Mononuclear cell (primary cell): ENCODE measurements around the gene COL13A1. TPM values are rescaled to one million over a fixed set of nuclear protein-coding genes. Genes with fewer than 3 reads are reported as not detected.

ENCODE experiments used
- H3K27me3 ChIP-seq: 2 replicates; pipeline ENCODE4 v1.6.0; 2011; ENCODE audit warnings: low read length, control low read depth; ENCODE audit not compliant: insufficient read depth
- H3K4me1 ChIP-seq: 2 replicates; pipeline ENCODE4 v1.5.1; 2011; ENCODE audit warnings: mild to moderate bottlenecking, low read length, control low read depth; ENCODE audit not compliant: insufficient read depth
- H3K4me3 ChIP-seq: 2 replicates; pipeline ENCODE4 v1.5.1; 2011; ENCODE audit warnings: mild to moderate bottlenecking, low read length, moderate library complexity
- H3K9me3 ChIP-seq: 2 replicates; pipeline ENCODE4 v1.5.1; 2011; ENCODE audit warnings: low read depth, mild to moderate bottlenecking, control low read depth, low read length
- total RNA-seq: library from RNA; depleted of rRNA; stranded (reverse); fragments of >200 nt; gene quantifications from one replicate; pipeline ENCODE4 v1.2.3, GENCODE V29; 2012

COL13A1 gene
- total RNA-seq, 1 donor: 0.52 TPM

DNA sequence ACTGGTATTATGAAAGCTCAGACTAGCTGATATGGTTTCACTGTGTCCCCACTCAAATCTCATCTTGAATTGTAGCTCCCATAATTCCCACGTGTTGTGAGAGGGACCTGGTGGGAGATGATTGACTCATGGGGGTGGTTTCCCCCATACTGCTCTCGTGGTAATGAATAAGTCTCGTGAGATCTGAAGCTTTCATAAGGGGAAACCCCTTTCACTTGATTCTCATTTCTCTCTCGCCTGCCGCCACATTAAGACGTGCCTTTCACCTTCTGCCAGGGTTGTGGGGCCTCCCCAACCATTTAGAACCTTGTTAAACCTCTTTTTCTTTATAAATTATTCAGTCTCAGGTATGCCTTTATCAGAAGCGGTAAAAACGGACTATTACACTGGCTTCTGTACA lies 40.3 kb downstream of the COL13A1 start:
- Histone ChIP-seq H3K9me3 (no peaks in the 10 kb centered on the region), H3K4me3 (no peak overlapping the region), H3K27me3 (no peaks in the 10 kb centered on the region), H3K4me1 (no peaks in the 10 kb centered on the region)

GRCh38 chr10:69842882-69843281 lies 41.2 kb downstream of the COL13A1 start:
- H3K27me3 ChIP-seq: no peaks in the 10 kb centered on the region
- H3K4me1 ChIP-seq: no peaks in the 10 kb centered on the region
- H3K9me3 ChIP-seq: no peaks in the 10 kb centered on the region
- no peak overlapping the region for H3K4me3 ChIP-seq

- Histone ChIP-seq H3K4me3 (no peak overlapping the region), H3K27me3 (no peaks in the 10 kb centered on the region), H3K9me3 (no peaks in the 10 kb centered on the region), H3K4me1 (no peaks in the 10 kb centered on the region)
Measured at GRCh38 chr10:69843923-69844322, 42.2 kb downstream of the COL13A1 start.

DNA sequence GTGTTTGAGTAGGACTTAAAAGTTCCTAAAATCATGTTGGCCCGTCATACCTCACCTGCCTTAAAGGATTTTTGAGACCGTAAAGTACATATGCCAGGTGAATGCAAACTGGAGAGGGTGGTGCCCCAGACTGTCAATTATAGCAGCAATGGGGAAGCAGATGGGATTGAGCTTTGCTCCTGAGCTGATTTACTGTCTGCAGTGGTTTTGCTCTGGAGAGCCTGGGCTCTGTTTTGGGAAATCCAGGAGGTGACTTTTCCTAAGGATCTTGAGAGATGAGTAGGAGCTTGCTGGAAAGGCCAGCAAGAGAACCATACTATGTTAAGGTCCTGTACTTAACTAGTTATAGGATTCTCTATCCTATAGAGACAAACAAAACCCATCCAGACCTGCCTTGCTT lies 43.0 kb downstream of the COL13A1 start:
- Histone ChIP-seq H3K4me3 (no peak overlapping the region), H3K9me3 (no peaks in the 10 kb centered on the region), H3K27me3 (no peaks in the 10 kb centered on the region), H3K4me1 (no peaks in the 10 kb centered on the region)

DNA sequence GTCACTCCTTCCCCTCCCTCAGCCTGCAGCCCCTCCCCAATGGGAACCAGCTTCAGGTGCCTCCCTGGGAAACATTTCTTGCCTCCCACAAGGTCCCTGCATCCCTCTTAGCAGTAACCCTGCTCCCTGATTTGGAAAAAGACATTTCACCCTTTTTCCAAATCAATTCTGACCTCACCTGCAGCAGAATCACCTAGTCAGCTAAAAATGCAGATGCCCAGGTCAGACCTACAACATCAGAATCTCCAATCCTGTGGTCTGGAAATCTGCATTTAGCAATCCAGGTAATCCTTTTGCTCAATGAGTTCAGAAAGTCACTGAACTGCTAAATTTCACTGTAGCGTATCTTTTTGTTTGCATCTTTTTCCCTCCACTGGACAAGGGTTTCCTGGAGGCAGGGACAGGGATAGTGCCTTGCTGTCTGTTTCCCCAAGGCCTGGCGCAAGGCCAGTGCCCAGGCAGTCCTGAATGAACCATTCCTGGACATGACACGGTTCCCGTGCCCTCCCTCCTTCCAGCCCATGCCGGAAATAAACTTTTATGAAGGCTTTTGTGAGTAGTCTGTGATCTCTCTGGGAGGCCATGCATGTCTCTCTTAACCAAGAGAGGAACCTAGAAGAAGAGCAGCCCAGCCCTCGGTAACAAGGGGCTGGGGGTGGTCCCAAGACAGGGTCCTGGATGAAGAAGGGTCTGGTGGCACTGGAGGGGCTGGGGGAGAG lies 44.0 kb downstream of the COL13A1 start:
- H3K27me3 ChIP-seq: no peaks in the 10 kb centered on the region
- H3K4me3 ChIP-seq: no peak overlapping the region
- H3K4me1 ChIP-seq: no peaks in the 10 kb centered on the region
- no peaks in the 10 kb centered on the region for H3K9me3 ChIP-seq

DNA sequence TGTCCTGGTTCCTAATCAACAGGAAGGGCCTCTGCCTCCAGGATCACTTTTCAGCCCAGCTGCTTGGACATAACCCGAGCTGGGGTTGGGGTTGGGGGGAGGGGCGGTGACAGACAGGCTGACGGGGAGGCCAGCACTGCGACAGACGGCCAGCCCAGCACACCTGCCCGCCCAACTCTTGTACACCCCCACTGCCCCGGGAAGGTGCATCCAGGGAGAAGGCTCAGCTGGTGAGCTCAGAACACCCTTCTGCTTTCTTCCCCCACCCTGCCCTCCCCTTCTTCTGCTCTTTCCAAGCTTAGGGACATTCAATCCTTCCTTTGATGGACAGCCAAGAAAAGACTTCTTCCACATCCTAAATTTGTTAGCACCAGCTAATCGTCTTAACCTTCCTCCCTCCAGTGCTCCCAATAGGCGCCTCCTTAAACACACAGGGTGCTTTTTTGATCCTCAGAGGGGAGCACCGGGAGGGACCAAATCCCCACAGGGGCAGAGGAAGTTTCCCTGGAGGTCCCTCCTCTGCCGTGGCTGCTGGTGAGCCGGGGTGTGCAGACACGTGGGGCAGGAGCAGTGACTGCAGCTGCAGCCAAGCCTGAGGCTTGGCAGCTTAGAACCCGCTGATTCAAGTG lies 44.7 kb downstream of the COL13A1 start:
- Histone ChIP-seq H3K27me3 (no peaks in the 10 kb centered on the region), H3K4me3 (no peak overlapping the region), H3K4me1 (no peaks in the 10 kb centered on the region), H3K9me3 (no peaks in the 10 kb centered on the region)

DNA sequence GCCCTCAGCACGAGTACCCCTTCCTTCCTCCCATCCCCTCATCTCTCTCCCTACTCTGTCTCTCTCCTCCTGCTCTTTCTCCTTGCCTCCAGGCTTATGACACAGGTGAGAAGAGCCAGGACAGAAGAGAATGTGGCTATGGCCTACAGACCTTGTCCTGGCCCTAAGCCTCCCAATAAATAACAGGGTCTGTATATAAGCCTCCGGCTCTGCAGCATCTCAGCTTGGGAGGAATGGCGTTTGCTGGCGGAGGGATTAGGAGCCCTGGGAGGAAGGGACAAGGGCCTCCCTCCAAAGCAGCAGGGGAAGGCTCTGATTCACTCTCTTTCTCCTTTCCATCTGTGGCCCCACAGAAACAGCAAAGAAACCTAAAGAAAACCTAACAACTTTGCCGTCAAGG lies 45.8 kb downstream of the COL13A1 start:
- Histone ChIP-seq H3K4me3 (no peak overlapping the region), H3K4me1 (no peaks in the 10 kb centered on the region), H3K27me3 (no peaks in the 10 kb centered on the region), H3K9me3 (no peaks in the 10 kb centered on the region)

- no peaks in the 10 kb centered on the region for H3K4me1 ChIP-seq
- H3K27me3 ChIP-seq: no peaks in the 10 kb centered on the region
Measured at GRCh38 chr10:69847883-69848282, 46.2 kb downstream of the COL13A1 start.

DNA sequence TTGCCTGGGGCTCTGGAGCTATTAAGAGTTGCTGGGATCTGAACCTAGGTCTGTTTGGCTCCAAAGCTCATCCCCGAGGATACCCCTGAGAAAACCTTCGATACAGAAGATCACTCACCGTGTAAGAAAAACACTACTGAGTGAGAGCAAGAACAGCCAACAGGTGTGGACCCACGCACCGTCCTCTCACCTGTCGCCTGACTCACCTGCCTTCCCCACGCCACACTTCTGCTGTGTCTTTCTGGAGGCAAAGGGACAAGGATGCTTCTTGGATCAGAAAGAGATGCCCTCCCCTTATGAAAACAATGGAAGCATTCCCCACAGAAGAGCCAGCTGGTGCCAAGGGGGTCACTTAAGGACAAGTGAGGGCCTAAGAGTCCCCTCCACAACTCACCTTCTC lies 46.7 kb downstream of the COL13A1 start:
- Histone ChIP-seq H3K4me1 (no peaks in the 10 kb centered on the region), H3K27me3 (no peaks in the 10 kb centered on the region), H3K9me3 (no peaks in the 10 kb centered on the region), H3K4me3 (no peak overlapping the region)

More at GRCh38 chr10:69847883-69848282, 46.2 kb downstream of the COL13A1 start:
- H3K9me3 ChIP-seq: no peaks in the 10 kb centered on the region
- H3K4me3 ChIP-seq: no peak overlapping the region

DNA sequence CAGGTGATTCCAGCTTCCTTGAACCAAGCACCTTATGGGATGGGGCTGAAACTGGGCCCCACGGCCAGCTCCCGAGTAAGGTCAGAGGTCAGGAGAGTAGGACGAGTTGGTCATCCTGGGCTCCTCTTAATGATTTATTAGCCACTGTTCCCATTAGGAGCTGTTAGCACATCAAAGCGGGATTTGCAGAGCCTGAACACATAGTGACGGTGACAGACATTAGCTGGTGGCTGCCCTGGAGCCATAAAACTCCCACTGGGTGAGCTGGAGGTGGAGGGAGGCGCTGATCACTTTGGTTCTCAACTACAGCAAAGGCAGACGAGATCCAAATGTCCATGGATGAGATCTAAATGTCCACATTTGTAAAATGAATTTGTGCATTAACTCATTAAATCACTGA lies 48.1 kb downstream of the COL13A1 start:
- no peaks in the 10 kb centered on the region for H3K27me3 ChIP-seq
- no peaks in the 10 kb centered on the region for H3K4me1 ChIP-seq
- H3K4me3 ChIP-seq: no peak overlapping the region
- no peaks in the 10 kb centered on the region for H3K9me3 ChIP-seq

DNA sequence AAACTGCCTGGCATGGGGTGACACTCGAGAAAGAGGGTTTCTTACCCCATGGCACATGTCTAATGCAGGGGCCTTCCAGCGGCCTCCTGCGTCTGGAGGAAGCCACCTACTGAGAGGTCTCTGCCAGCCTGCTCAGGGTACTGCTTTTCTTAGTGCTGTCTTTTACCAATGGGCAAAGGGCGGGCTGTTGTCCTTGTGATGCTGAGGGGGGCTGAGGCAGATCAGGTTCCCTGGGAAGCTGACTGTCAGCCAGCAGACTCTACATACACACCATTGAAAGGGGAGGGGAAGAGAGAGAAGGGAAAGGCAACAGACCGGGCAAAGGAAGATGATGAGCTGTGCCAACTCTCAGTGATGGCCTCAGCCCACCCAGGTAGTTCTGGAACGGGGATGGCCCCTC lies 48.7 kb downstream of the COL13A1 start:
- Histone ChIP-seq H3K4me3 (no peak overlapping the region), H3K9me3 (no peaks in the 10 kb centered on the region), H3K4me1 (no peaks in the 10 kb centered on the region), H3K27me3 (no peaks in the 10 kb centered on the region)

- Histone ChIP-seq H3K27me3 (no peaks in the 10 kb centered on the region), H3K9me3 (no peaks in the 10 kb centered on the region)
Measured at GRCh38 chr10:69851306-69851705, 49.6 kb downstream of the COL13A1 start.

DNA sequence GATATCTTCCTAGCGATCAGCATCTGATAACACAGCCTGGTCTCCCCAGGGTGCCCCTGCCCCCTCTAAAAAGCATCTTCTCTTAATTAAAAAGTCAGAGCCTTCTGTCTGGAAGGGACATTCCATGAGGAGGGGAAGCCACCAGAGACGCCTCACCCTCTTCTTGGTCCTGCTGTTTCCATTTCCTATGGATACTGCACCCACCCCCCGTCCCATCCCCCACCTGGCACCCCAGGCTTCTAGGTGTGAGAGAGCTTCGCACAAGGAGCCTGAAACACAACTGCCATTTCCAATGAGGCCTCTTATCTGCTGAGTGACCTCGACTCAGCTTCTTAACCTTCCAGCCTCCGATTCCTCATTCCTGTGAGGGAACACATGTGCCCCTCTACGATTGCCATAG lies 51.4 kb downstream of the COL13A1 start:
- Histone ChIP-seq H3K4me1 (no peaks in the 10 kb centered on the region), H3K4me3 (no peak overlapping the region)

More at GRCh38 chr10:69851306-69851705, 49.6 kb downstream of the COL13A1 start:
- Histone ChIP-seq H3K4me3 (no peak overlapping the region), H3K4me1 (no peaks in the 10 kb centered on the region)

GRCh38 chr10:69854511-69855345 lies 53.0 kb downstream of the COL13A1 start:
- no peaks in the 10 kb centered on the region for H3K4me1 ChIP-seq
- H3K9me3 ChIP-seq: no peaks in the 10 kb centered on the region
- no peaks in the 10 kb centered on the region for H3K27me3 ChIP-seq
- H3K4me3 ChIP-seq: no peak overlapping the region

More for the DNA sequence above, 51.4 kb downstream of the COL13A1 start:
- Histone ChIP-seq H3K9me3 (no peaks in the 10 kb centered on the region), H3K27me3 (no peaks in the 10 kb centered on the region)

DNA sequence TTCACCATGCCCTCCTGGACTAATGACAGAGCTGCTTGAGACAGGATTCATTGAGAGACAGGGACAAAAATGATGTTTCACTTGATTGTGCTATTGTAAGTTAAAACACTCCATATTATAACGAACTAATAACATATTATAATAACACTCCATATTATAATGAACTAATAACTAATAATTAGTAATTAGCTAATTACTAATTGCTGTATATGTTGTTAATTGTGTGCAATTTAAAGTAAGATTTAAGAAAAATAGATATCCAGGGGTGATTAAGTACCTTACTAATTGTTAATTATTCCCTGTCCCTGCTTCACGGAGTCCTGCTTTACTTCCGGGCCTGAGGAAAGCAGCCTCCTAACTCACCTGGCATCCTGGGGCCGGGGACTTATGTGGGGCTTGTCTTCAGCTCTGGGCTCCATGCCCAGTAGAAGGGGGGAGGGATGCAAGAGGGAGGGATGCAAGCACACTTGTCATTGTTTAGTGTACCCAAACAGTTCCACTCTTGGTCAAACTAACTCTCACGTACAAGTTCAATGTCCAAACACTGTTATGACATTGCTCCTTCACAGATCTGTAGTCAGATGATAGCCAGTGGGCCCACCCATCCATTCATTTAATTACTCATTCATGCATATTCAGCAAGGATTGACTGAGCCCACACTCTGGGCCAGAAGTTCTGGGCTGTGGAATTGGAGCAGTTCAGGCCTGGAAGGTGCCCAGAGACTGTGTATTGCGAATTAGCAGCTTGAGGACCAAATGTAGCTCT lies 53.8 kb downstream of the COL13A1 start:
- no peaks in the 10 kb centered on the region for H3K27me3 ChIP-seq
- H3K4me3 ChIP-seq: no peak overlapping the region
- no peaks in the 10 kb centered on the region for H3K4me1 ChIP-seq
- H3K9me3 ChIP-seq: no peaks in the 10 kb centered on the region
